Erythroblast (primary cell): ENCODE data around the gene IQGAP3.

Experiments used
- GATA1 ChIP-seq: IDR thresholded peaks from 2 replicates; pipeline ENCODE4 v1.6.1; 2011; ENCODE audit warnings: low read depth, mild to moderate bottlenecking, control low read depth, low read length, moderate library complexity
- POLR2A ChIP-seq: IDR thresholded peaks from 2 replicates; pipeline ENCODE4 v1.6.1; 2011; ENCODE audit warnings: mild to moderate bottlenecking, low read length

- TF ChIP-seq POLR2A (no peak), GATA1 (no peak)
These were observed 75.2 kb downstream of the IQGAP3 start for GRCh38 chr1:156497078-156497742.
